Islet precursor cell (in vitro differentiated cells): ENCODE results near the gene ZNF628.

Source experiments
- DNase-seq: peaks from one replicate; pipeline ENCODE4 v3.0.0-alpha.2; 2018

Gene ZNF628

GRCh38 chr19:55466241-55466614 lies 10.2 kb upstream of the ZNF628 start:
- no peak for DNase-seq

- DNase-seq: no peak
These were observed 9.0 kb upstream of the ZNF628 start for GRCh38 chr19:55467236-55468053.

GRCh38 chr19:55468054-55468393 lies 8.4 kb upstream of the ZNF628 start:
- DNase-seq: no peak

- DNase-seq: no peak
These were observed 5.2 kb upstream of the ZNF628 start for GRCh38 chr19:55471266-55471665.

GRCh38 chr19:55472463-55472862 lies 4.0 kb upstream of the ZNF628 start:
- DNase-seq: no peak

- peak; percentile 73 for DNase-seq
These were observed 3.0 kb upstream of the ZNF628 start for GRCh38 chr19:55473225-55474012.

- no peak for DNase-seq
These were observed 1.9 kb upstream of the ZNF628 start for GRCh38 chr19:55474269-55475265.

- no peak for DNase-seq
These were observed 1.5 kb downstream of the ZNF628 start for GRCh38 chr19:55477905-55478304.

- no peak for DNase-seq
These were observed 1.9 kb downstream of the ZNF628 start for GRCh38 chr19:55478364-55478763.

- no peak for DNase-seq
These were observed 2.6 kb downstream of the ZNF628 start for GRCh38 chr19:55479045-55479444.

- no peak for DNase-seq
These were observed 3.2 kb downstream of the ZNF628 start for GRCh38 chr19:55479451-55480230.

GRCh38 chr19:55481148-55481793 lies 4.9 kb downstream of the ZNF628 start:
- no peak for DNase-seq

- no peak for DNase-seq
These were observed 5.4 kb downstream of the ZNF628 start for GRCh38 chr19:55481794-55482155.

GRCh38 chr19:55482156-55482961 lies 5.9 kb downstream of the ZNF628 start:
- no peak for DNase-seq

- no peak for DNase-seq
These were observed 6.7 kb downstream of the ZNF628 start for GRCh38 chr19:55482967-55483705.

- DNase-seq: peak; percentile 69
These were observed 7.5 kb downstream of the ZNF628 start for GRCh38 chr19:55483706-55484592.

GRCh38 chr19:55484593-55485438 lies 8.4 kb downstream of the ZNF628 start, which contains the start of gene NAT14:
Gene NAT14, plus strand, starts transcription at chr19:55485188. Its CDS starts 521 bp downstream, at chr19:55485709.
- peak; percentile 89 for DNase-seq

GRCh38 chr19:55485439-55486011 lies 9.1 kb downstream of the ZNF628 start:
- DNase-seq: no peak
